ENCODE results near the gene PAM. TPM values are rescaled to one million over a fixed set of nuclear protein-coding genes. Genes with fewer than 3 reads are reported as not detected.

PAM gene
- total RNA-seq, 4 donors from 2014 or later: 132 to 224 (median 184) TPM

DNA sequence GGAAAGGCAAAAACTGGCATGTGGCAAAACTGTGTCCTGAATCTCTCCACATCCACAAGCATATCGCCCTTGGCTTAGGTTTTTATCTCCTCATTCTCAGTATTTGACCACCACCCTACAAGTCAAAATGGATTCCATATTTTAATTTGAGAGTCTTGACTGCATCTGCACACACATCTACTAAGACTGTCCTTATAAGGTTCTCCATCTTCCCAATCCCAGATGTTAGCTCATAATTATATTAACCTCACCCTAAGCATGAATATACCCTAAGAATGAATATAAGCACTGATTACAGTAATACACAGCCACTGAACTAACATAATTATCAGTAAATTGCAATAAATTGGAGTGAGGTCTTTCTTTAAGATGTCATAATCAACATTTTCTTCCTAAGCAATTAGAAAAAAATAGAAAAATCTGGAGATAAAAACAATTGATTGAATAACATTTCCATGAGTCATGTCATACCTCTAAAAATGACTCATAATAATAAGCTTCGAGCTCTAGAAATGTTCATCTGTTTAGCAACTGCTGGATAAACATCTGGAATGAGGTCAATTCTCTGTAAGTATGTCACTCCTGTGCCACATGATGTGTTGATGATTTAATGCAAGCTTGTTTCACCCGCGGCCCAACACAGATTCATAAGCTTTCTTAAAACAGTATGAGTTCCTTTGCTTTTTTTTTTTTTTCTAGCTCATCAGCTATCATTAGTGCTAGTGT, 39.9 kb upstream of the PAM start:
- Histone ChIP-seq H3K27ac (no peak overlapping the region), H3K36me3 (no peaks in the 10 kb centered on the region), H3K4me3 (no peak overlapping the region), H3K27me3 (no peaks in the 10 kb centered on the region), H3K9me3 (no peaks in the 10 kb centered on the region), H3K4me1 (peaks cover 0 to 10% (median 0%) of the 10 kb centered on the region in 4 donors)
- 69 to 74% methylated on average over 4 of the region's 4 CpGs for WGBS, 2 donors
- TF ChIP-seq EP300 (IDR thresholded peaks at IDR 0.05) (no peak), CTCF (IDR thresholded peaks at IDR 0.05) (no peak), POLR2A (IDR thresholded peaks at IDR 0.05) (no peak)
- no peak for DNase-seq (ENCODE audit: low spot score in 2 of 2)

GRCh38 chr5:102716017-102716416, 39.1 kb upstream of the PAM start:
- H3K4me3 ChIP-seq: no peak overlapping the region
- H3K27me3 ChIP-seq: no peaks in the 10 kb centered on the region
- H3K4me1 ChIP-seq: peaks cover 0 to 10% (median 0%) of the 10 kb centered on the region in 4 donors
- H3K27ac ChIP-seq: no peak overlapping the region
- H3K9me3 ChIP-seq: no peaks in the 10 kb centered on the region
- TF ChIP-seq POLR2A (IDR thresholded peaks at IDR 0.05): no peak
- no peak for TF ChIP-seq CTCF (IDR thresholded peaks at IDR 0.05)
- TF ChIP-seq EP300 (IDR thresholded peaks at IDR 0.05): no peak
- 96 to 97% methylated on average over 5 of the region's 5 CpGs for WGBS, 2 donors
- H3K36me3 ChIP-seq: no peaks in the 10 kb centered on the region
- DNase-seq (ENCODE audit: low spot score in 2 of 2): no peak

GRCh38 chr5:102718819-102719218, 36.3 kb upstream of the PAM start:
- Histone ChIP-seq H3K4me3 (no peak overlapping the region), H3K27ac (no peak overlapping the region), H3K9me3 (no peaks in the 10 kb centered on the region), H3K36me3 (no peaks in the 10 kb centered on the region), H3K27me3 (no peaks in the 10 kb centered on the region), H3K4me1 (peaks cover 0 to 6% (median 0%) of the 10 kb centered on the region in 4 donors)
- WGBS, 2 donors: 84 to 90% methylated on average over 4 of the region's 4 CpGs
- TF ChIP-seq CTCF (IDR thresholded peaks at IDR 0.05): no peak
- TF ChIP-seq POLR2A (IDR thresholded peaks at IDR 0.05): no peak
- DNase-seq (ENCODE audit: low spot score in 2 of 2): no peak

DNA sequence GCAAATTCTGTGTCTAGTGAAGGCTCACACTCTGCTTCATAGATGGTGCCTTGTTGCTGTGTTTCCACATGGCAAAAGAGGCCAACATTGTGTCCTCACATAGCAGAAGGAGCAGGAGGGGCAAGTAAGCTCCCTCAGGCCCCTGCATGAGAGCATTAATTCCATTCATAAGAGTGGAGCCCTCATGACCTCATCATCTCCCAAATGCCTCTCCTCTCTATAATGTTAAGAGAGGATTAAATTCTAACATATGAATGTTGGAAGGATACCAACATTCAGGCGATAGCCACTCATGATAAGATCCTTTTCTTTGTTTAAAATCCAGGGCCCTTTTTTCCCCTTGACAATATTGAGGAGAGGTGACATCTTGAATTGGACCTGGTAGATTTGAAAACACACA, 35.2 kb upstream of the PAM start:
- no peaks in the 10 kb centered on the region for H3K9me3 ChIP-seq
- no peak overlapping the region for H3K27ac ChIP-seq
- 50 to 59% methylated on average over 1 of the region's 1 CpG for WGBS, 2 donors
- H3K36me3 ChIP-seq: no peaks in the 10 kb centered on the region
- TF ChIP-seq POLR2A (IDR thresholded peaks at IDR 0.05) (no peak), EP300 (IDR thresholded peaks at IDR 0.05) (no peak), CTCF (IDR thresholded peaks at IDR 0.05) (no peak)
- no peaks in the 10 kb centered on the region for H3K27me3 ChIP-seq
- no peaks in the 10 kb centered on the region for H3K4me1 ChIP-seq
- no peak overlapping the region for H3K4me3 ChIP-seq
- DNase-seq (ENCODE audit: low spot score in 2 of 2): no peak

DNA sequence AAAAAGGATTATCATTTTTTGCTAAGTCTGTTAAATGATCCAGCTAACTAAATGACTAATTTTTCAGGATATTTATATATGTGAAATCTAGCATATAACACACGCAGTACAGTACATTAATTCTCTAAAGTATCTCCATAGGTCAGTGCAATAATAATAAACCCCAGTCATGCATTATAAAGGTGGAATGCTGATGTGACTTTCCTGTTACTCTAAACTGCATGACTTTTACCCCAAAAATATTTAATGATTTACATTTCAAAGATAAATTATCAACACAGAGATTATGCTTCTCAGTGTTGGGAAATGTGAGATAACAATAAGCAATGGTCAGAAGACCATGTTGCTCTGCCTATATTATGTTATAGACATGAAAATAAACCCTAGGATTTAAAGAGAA, 34.1 kb upstream of the PAM start:
- no peaks in the 10 kb centered on the region for H3K4me1 ChIP-seq
- TF ChIP-seq POLR2A (IDR thresholded peaks at IDR 0.05) (no peak), EP300 (IDR thresholded peaks at IDR 0.05) (no peak), CTCF (IDR thresholded peaks at IDR 0.05) (no peak)
- no peaks in the 10 kb centered on the region for H3K36me3 ChIP-seq
- H3K27ac ChIP-seq: no peak overlapping the region
- no peaks in the 10 kb centered on the region for H3K27me3 ChIP-seq
- 72 to 75% methylated on average over 1 of the region's 1 CpG for WGBS, 2 donors
- DNase-seq (ENCODE audit: low spot score in 2 of 2): no peak
- no peak overlapping the region for H3K4me3 ChIP-seq
- H3K9me3 ChIP-seq: no peaks in the 10 kb centered on the region
